ENCODE data around the gene OCSTAMP.

OCSTAMP gene

GRCh38 chr20:46509523-46509922 is 40.9 kb downstream of the OCSTAMP start:
- no peak for DNase-seq

GRCh38 chr20:46507760-46508407 is 42.6 kb downstream of the OCSTAMP start:
- no peak for DNase-seq

- DNase-seq: no peak
Observed at GRCh38 chr20:46505506-46505905, 44.9 kb downstream of the OCSTAMP start.

GRCh38 chr20:46501961-46502360 is 48.5 kb downstream of the OCSTAMP start:
- DNase-seq: no peak

GRCh38 chr20:46501337-46501942 is 49.0 kb downstream of the OCSTAMP start:
- no peak for DNase-seq

- DNase-seq: no peak
Observed at GRCh38 chr20:46494077-46494476, 56.4 kb downstream of the OCSTAMP start.

- no peak for DNase-seq
Observed at GRCh38 chr20:46491354-46491753, 59.1 kb downstream of the OCSTAMP start.

Data from NCI-H748 treated with DMSO at 0.1 percent for 48 hours (cell line).